GM23338 (cell line): ENCODE data around the gene FOXO3. TPM values are rescaled to one million over a fixed set of nuclear protein-coding genes. Genes with fewer than 3 reads are reported as not detected.

Source experiments
- EZH2 ChIP-seq: fragments of 200-600 bp; sonication (generic); IDR thresholded peaks from one replicate; pipeline ENCODE4 v1.8.0; 2017; ENCODE audit warnings: antibody characterized with exemption, mild to moderate bottlenecking, low read depth; ENCODE audit not compliant: unreplicated experiment
- JUNB ChIP-seq: IDR thresholded peaks from one replicate; pipeline ENCODE4 v1.6.1; 2016; ENCODE audit warnings: antibody characterized with exemption; ENCODE audit not compliant: unreplicated experiment
- NANOG ChIP-seq: IDR thresholded peaks from 2 replicates; pipeline ENCODE4 v1.6.1; 2016; ENCODE audit warnings: antibody characterized with exemption, borderline replicate concordance
- POLR2AphosphoS5 ChIP-seq: IDR thresholded peaks from 2 replicates; pipeline ENCODE4 v1.6.1; 2016; ENCODE audit warnings: antibody characterized with exemption, low read depth
- STAT1 ChIP-seq: IDR thresholded peaks from one replicate; pipeline ENCODE4 v1.6.1; 2016; ENCODE audit warnings: antibody characterized with exemption; ENCODE audit not compliant: unreplicated experiment
- ZNF114 ChIP-seq: fragments of 250-450 bp; sonication (Bioruptor Pico); IDR thresholded peaks from 2 replicates; pipeline ENCODE4 v1.5.0; 2020; ENCODE audit warnings: mild to moderate bottlenecking, moderate library complexity
- ZNF331 ChIP-seq: fragments of 250-450 bp; sonication (Bioruptor Pico); IDR thresholded peaks from 2 replicates; pipeline ENCODE4 v1.5.0; 2020; ENCODE audit warnings: low read depth, mild to moderate bottlenecking, moderate library complexity
- polyA plus RNA-seq: library from polyadenylated mRNA; unstranded; fragments of >200 nt; fragmentation: Nextera tagmentation; extraction: Ambion mirVana; gene quantifications from 2 replicates; pipeline ENCODE4 v1.2.1, GENCODE V29; 2016
- total RNA-seq: library from RNA; depleted of rRNA; stranded (reverse); fragments of >200 nt; shearing (Covaris generic); gene quantifications from 2 replicates; pipeline ENCODE4 v1.2.3, GENCODE V29; 2014
- TF ChIP-seq, protein P1 (sequence below): fragments of 250-450 bp; sonication (Bioruptor Pico); IDR thresholded peaks from 2 replicates; pipeline ENCODE4 v1.5.0; 2020; ENCODE audit warnings: mild to moderate bottlenecking, moderate library complexity
- TF ChIP-seq, protein P2 (sequence below), 2 experiments: fragments of 200-600 bp in 1 of 2; sonication (generic) in 1 of 2; conservative IDR thresholded peaks; 2 replicates each; pipeline versions ENCODE4 v1.5.1 to v1.6.1; 2016 to 2017; ENCODE audit warnings: antibody characterized with exemption in 2 of 2, low read depth in 2 of 2, mild to moderate bottlenecking in 2 of 2, moderate library complexity in 1 of 2
- TF ChIP-seq, protein P3 (sequence below): IDR thresholded peaks from 2 replicates; pipeline ENCODE4 v1.6.1; 2016; ENCODE audit warnings: antibody characterized with exemption

The FOXO3 gene
- total and polyA plus RNA-seq, 2 experiments from 2014 or later, result 9.8 to 20.2 TPM

DNA sequence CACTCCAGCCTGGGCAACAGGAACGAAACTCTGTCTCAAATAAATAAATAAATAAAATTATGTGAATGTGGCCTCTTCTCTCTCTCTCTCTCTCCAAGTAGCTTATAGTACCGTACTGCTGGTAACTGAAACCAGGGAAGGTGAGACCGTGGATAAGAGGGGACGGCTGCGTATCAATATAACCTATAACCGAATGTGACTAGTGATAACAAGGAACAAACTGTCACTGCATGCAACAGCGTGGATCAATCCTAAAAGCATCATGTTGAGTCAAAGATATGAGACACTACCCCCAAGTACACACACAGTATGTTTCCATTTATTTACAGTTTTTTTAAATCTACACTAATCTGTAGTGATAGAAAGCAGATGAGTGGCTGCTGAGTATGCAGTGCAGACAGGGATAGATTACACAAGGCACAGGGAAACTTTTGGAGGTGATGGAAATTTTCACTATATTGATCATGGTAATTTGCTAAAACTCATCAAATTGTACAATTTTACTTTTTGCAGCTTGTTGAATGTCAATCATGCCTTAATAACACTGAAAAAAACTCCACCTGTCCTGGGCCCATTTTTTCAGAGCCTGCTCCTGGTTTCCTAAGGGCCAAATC, 166.1 kb downstream of the FOXO3 start (continued):
- TF ChIP-seq, protein P1, sequence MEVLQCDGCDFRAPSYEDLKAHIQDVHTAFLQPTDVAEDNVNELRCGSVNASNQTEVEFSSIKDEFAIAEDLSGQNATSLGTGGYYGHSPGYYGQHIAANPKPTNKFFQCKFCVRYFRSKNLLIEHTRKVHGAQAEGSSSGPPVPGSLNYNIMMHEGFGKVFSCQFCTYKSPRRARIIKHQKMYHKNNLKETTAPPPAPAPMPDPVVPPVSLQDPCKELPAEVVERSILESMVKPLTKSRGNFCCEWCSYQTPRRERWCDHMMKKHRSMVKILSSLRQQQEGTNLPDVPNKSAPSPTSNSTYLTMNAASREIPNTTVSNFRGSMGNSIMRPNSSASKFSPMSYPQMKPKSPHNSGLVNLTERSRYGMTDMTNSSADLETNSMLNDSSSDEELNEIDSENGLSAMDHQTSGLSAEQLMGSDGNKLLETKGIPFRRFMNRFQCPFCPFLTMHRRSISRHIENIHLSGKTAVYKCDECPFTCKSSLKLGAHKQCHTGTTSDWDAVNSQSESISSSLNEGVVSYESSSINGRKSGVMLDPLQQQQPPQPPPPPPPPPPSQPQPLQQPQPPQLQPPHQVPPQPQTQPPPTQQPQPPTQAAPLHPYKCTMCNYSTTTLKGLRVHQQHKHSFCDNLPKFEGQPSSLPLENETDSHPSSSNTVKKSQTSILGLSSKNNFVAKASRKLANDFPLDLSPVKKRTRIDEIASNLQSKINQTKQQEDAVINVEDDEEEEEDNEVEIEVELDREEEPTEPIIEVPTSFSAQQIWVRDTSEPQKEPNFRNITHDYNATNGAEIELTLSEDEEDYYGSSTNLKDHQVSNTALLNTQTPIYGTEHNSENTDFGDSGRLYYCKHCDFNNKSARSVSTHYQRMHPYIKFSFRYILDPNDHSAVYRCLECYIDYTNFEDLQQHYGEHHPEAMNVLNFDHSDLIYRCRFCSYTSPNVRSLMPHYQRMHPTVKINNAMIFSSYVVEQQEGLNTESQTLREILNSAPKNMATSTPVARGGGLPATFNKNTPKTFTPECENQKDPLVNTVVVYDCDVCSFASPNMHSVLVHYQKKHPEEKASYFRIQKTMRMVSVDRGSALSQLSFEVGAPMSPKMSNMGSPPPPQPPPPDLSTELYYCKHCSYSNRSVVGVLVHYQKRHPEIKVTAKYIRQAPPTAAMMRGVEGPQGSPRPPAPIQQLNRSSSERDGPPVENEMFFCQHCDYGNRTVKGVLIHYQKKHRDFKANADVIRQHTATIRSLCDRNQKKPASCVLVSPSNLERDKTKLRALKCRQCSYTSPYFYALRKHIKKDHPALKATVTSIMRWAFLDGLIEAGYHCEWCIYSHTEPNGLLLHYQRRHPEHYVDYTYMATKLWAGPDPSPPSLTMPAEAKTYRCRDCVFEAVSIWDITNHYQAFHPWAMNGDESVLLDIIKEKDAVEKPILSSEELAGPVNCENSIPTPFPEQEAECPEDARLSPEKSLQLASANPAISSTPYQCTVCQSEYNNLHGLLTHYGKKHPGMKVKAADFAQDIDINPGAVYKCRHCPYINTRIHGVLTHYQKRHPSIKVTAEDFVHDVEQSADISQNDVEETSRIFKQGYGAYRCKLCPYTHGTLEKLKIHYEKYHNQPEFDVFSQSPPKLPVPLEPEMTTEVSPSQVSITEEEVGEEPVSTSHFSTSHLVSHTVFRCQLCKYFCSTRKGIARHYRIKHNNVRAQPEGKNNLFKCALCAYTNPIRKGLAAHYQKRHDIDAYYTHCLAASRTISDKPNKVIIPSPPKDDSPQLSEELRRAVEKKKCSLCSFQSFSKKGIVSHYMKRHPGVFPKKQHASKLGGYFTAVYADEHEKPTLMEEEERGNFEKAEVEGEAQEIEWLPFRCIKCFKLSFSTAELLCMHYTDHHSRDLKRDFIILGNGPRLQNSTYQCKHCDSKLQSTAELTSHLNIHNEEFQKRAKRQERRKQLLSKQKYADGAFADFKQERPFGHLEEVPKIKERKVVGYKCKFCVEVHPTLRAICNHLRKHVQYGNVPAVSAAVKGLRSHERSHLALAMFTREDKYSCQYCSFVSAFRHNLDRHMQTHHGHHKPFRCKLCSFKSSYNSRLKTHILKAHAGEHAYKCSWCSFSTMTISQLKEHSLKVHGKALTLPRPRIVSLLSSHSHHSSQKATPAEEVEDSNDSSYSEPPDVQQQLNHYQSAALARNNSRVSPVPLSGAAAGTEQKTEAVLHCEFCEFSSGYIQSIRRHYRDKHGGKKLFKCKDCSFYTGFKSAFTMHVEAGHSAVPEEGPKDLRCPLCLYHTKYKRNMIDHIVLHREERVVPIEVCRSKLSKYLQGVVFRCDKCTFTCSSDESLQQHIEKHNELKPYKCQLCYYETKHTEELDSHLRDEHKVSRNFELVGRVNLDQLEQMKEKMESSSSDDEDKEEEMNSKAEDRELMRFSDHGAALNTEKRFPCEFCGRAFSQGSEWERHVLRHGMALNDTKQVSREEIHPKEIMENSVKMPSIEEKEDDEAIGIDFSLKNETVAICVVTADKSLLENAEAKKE (CRISPR knock-in tag), result no peak
- no peak for TF ChIP-seq EZH2
- TF ChIP-seq ZNF331, result no peak
- TF ChIP-seq NANOG, result no peak
- TF ChIP-seq ZNF114 (CRISPR knock-in tag), result no peak
- TF ChIP-seq, protein P2, sequence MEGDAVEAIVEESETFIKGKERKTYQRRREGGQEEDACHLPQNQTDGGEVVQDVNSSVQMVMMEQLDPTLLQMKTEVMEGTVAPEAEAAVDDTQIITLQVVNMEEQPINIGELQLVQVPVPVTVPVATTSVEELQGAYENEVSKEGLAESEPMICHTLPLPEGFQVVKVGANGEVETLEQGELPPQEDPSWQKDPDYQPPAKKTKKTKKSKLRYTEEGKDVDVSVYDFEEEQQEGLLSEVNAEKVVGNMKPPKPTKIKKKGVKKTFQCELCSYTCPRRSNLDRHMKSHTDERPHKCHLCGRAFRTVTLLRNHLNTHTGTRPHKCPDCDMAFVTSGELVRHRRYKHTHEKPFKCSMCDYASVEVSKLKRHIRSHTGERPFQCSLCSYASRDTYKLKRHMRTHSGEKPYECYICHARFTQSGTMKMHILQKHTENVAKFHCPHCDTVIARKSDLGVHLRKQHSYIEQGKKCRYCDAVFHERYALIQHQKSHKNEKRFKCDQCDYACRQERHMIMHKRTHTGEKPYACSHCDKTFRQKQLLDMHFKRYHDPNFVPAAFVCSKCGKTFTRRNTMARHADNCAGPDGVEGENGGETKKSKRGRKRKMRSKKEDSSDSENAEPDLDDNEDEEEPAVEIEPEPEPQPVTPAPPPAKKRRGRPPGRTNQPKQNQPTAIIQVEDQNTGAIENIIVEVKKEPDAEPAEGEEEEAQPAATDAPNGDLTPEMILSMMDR (conservative IDR thresholded peaks at IDR 0.05; ENCODE audit: low read depth in 2 of 2), result no peak
- TF ChIP-seq JUNB, result no peak
- TF ChIP-seq STAT1, result no peak
- TF ChIP-seq, protein P3, sequence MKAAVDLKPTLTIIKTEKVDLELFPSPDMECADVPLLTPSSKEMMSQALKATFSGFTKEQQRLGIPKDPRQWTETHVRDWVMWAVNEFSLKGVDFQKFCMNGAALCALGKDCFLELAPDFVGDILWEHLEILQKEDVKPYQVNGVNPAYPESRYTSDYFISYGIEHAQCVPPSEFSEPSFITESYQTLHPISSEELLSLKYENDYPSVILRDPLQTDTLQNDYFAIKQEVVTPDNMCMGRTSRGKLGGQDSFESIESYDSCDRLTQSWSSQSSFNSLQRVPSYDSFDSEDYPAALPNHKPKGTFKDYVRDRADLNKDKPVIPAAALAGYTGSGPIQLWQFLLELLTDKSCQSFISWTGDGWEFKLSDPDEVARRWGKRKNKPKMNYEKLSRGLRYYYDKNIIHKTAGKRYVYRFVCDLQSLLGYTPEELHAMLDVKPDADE, result no peak
- TF ChIP-seq POLR2AphosphoS5, result no peak
